GM19351 (cell line): ENCODE results near the gene SMYD3.

Experiments
- ATAC-seq: cut with Tn5 transposase; IDR thresholded peaks from one replicate; pipeline ENCODE4 v1.9.1; 2021; ENCODE audit warnings: mild to moderate bottlenecking, moderate library complexity; ENCODE audit not compliant: unreplicated experiment

The SMYD3 gene

DNA sequence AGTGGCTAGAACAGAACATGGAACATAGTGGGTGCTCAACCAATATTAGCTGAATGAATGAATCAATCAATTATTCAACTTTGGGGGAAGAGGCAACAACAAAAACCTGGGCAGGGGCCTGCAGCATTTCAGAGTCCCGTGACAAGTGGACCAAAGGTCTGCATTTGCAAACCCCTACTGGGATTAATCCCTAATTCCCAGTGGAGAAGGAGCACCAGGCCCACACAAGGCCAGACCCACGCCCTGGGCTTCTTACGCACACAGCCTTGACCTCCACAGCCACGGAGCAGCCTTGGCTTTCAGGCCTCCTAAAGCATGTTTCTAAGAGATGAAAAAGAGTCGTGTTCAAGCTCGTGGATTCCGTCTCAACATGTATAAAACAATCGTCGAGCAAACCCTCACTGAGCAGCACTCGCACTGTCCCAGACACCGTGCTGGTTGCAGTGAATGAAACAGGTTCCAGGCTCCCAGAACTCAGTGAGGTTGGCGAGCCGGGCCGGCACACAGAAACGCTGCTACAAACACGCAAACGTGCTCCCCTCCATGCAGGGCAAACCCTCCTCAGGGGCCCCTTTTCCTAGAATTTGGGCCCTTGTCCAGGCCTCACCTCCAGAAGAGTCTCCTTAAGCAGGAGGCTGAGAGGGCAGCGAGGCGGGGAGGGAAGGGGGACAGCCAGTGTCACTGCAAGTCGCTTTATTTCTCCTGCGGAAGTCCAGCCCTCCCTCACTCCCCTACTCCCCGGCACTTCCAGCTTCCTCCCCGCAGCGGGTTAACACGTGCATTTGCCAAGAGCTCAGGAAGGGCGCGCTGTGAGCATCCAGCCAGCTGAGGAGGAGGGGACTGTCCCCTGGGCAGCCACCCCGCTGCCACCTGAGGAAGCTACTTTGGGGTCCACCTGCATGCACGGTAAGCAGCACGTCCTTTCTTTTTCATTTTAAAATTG, 795.8 kb downstream of the SMYD3 start:
- ATAC-seq: no peak

DNA sequence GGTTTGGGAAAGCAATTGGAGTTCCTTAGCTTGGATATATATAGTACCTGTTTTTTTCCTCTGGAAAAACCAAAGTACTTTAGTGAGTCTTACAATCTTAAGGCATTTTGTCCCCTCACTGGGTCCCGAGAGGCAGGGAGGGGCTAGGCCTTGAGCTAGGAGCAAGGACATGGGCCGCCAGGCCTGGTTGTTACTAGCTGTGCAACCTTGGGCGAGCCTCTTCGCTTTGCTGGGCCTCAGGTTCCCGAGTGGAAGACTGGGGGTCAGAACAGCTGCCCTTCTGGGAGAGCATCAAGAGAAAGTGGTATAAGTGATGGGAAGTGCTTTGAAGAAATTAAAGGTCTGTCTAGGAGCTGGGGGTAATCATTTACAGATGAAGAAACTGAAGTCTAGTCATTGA, 799.1 kb downstream of the SMYD3 start:
- no peak for ATAC-seq

DNA sequence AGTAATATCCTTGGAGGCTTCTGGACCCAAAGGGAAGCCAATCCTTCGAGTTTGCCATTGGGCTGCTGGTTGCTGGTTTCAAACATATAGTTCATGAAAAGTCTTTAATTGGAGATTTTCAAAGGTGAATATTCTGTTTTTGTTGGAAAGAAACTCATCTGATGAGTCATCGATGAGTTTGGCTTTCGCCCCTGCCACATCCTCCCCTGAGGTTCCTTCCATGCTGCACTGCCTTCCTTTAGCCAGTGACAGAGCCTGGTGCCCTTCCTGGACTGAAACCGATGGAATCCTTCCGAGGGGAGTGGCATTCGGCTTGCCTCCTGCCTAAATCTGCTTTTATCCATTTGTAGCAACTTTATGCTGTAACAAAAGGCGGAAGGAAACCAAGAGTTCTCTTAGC, 802.3 kb downstream of the SMYD3 start:
- no peak for ATAC-seq

DNA sequence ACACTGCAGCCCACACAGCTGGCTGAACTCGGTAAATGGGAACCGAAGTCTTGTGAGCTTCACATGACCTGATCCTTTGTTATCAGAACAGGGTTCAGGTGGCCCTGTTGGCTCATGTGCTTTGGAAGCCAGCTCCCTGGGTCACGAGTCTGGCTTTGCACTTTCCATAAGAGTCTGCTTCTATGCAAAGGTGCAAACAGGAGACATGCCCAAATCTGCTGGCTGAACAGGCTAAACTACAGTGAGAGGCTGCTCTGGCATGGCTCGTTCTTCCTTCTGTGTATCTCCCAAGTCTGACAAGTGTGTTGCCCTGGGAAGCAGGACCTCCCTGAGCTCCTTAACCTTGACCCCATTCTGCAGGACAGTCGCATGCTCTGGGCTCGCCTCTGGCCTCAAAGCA, 802.7 kb downstream of the SMYD3 start:
- ATAC-seq: no peak

DNA sequence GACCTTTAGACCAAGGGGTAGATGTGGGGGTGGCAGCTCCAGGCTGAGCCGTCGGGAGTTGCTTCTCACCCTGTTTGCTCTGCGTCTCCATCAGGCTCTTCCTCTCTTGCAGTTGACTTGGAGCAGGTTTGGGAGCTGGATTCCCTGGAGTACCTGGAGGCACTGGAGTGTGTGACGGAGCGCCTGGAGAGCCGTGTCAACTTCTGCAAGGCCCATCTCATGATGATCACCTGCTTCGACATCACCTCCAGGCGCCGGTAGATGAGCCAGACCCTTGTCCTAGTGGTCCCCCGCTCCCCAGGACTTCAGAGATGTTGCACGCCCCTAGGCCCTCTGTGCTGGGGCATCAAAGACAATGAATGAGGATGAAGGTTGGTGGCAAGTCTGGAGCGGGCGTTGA, 804.7 kb downstream of the SMYD3 start:
- no peak for ATAC-seq

DNA sequence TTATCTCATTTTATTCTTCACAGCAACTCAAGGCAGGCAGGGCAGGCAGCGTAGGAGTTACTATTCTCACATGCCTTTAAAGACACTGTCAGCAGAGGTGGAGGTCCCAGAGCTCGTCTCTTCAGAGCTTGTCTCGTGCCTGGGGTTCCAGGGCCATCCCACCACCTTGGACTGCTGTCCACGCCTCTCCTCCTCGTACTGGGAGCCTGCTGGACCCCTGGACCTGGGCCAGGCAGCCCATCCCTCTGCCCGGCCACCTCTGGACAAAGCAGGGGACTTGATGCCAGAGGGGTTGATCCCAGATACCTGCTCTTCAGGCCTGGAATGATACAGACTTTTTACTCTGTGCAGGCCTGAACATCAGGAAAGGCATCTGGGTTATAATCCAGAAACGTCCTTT, 805.4 kb downstream of the SMYD3 start:
- no peak for ATAC-seq

DNA sequence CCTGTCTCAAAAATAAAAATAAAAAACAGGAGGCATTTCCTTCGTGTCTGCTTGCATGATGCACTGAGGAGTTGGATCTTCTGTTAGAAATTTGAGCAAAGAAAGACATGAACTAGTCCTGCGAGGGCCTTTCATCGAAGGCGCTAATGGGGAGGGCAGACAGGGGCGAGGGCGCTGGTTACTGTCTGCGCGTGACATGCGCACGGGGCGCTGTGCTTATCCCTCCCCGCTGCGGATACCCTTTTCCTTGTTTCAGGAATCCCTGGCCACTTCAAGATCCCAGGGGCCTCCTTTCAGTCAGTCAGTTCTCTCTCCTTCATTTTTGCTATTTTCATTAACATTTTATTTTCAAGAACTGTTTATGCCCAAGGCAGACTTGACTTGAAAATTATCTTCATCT, 806.4 kb downstream of the SMYD3 start:
- ATAC-seq: no peak
